SK-N-SH (cell line): Measurements from ENCODE around the gene DDX51. TPM values are rescaled to one million over a fixed set of nuclear protein-coding genes. Genes with fewer than 3 reads are reported as not detected.

Experiments
- CTCF ChIA-PET: fragments of 300-600, 350-600 bp; formaldehyde crosslinking; extraction: SDS; loops from one replicate; lab custom pipeline; 2021; lab: Yijun Ruan, JAX
- POLR2A ChIA-PET: fragments of 350-600 bp; sonication (Branson Sonifier 250); formaldehyde crosslinking; extraction: SDS; loops from one replicate; lab custom pipeline; 2020; ENCODE audit warnings: antibody characterized with exemption, inconsistent platforms; lab: Yijun Ruan, JAX
- DNase-seq: peaks from one replicate; pipeline ENCODE4 v3.0.0; 2012
- H2AFZ ChIP-seq: fragments of 200-600 bp; sonication (generic); 2 replicates; pipeline ENCODE4 v1.8.1; 2016; ENCODE audit warnings: antibody characterized with exemption, mild to moderate bottlenecking, low read depth
- H3F3A ChIP-seq: fragments of 200-600 bp; sonication (generic); replicated peaks from 2 replicates; pipeline ENCODE3; 2016; ENCODE audit warnings: antibody characterized with exemption, mild to moderate bottlenecking; ENCODE audit not compliant: insufficient read depth
- H3K27ac ChIP-seq, 2 experiments: fragments of 200-500 bp in 1 of 2; fragments of 200-600 bp in 1 of 2; sonication (Bioruptor generic) in 1 of 2; sonication (generic), shearing (Covaris generic) in 1 of 2; 2 replicates each; pipeline versions ENCODE4 v1.5.1 to v1.6.1; 2014 to 2016; ENCODE audit warnings: low read depth in 2 of 2, inconsistent platforms in 1 of 2, low read length in 1 of 2, mild to moderate bottlenecking in 1 of 2, mixed read lengths in 1 of 2
- H3K27me3 ChIP-seq: fragments of 200-600 bp; sonication (generic), shearing (Covaris generic); 2 replicates; pipeline ENCODE4 v1.6.1; 2016; ENCODE audit warnings: mixed run types; ENCODE audit not compliant: insufficient read depth
- H3K36me3 ChIP-seq, 2 experiments: fragments of 200-500 bp in 1 of 2; fragments of 200-600 bp in 1 of 2; sonication (Bioruptor generic) in 1 of 2; sonication (generic) in 1 of 2; replicated peaks in 1 of 2; 2 replicates each; pipeline versions ENCODE3 to v1.5.1; 2014 to 2016; ENCODE audit warnings: low read length in 1 of 2, mild to moderate bottlenecking in 1 of 2; ENCODE audit not compliant: insufficient read depth in 2 of 2, control insufficient read depth in 1 of 2
- H3K4me1 ChIP-seq, 2 experiments: fragments of 200-500 bp in 1 of 2; fragments of 200-600 bp in 1 of 2; sonication (Bioruptor generic) in 1 of 2; sonication (generic), shearing (Covaris generic) in 1 of 2; 2 replicates each; pipeline versions ENCODE4 v1.5.1 to v1.6.1; 2014 to 2016; ENCODE audit warnings: low read depth in 1 of 2, low read length in 1 of 2, mixed run types in 1 of 2; ENCODE audit not compliant: insufficient read depth in 2 of 2, control insufficient read depth in 1 of 2
- H3K4me2 ChIP-seq: fragments of 200-600 bp; sonication (generic), shearing (Covaris generic); 2 replicates; pipeline ENCODE4 v1.6.1; 2017; ENCODE audit warnings: mixed run types
- H3K4me3 ChIP-seq, 2 experiments: fragments of 200-500 bp in 1 of 2; fragments of 200-600 bp in 1 of 2; sonication (Bioruptor generic) in 1 of 2; sonication (generic), shearing (Covaris generic) in 1 of 2; 2 replicates each; pipeline versions ENCODE4 v1.5.1 to v1.8.1; 2014 to 2016; ENCODE audit warnings: low read depth in 2 of 2, inconsistent platforms in 1 of 2, low read length in 1 of 2, mild to moderate bottlenecking in 1 of 2, mixed read lengths in 1 of 2, moderate library complexity in 1 of 2
- H3K79me2 ChIP-seq: fragments of 200-600 bp; sonication (generic); 2 replicates; pipeline ENCODE4 v1.8.1; 2017; ENCODE audit warnings: mild to moderate bottlenecking; ENCODE audit not compliant: insufficient read depth
- H3K9ac ChIP-seq: fragments of 200-600 bp; sonication (generic); 2 replicates; pipeline ENCODE4 v1.6.1; 2017; ENCODE audit warnings: mixed run types
- H3K9me2 ChIP-seq: fragments of 200-600 bp; sonication (generic); 2 replicates; pipeline ENCODE4 v1.6.1; 2017; ENCODE audit warnings: mixed run types
- H3K9me3 ChIP-seq: fragments of 200-600 bp; sonication (generic); 2 replicates; pipeline ENCODE4 v1.6.1; 2017; ENCODE audit warnings: mixed run types, mild to moderate bottlenecking, moderate library complexity
- H4K20me1 ChIP-seq: fragments of 200-600 bp; sonication (generic); 2 replicates; pipeline ENCODE4 v1.6.1; 2017; ENCODE audit warnings: mild to moderate bottlenecking, mixed run types; ENCODE audit not compliant: insufficient read depth
- EP300 ChIP-seq, 2 experiments: IDR thresholded peaks; 2 replicates each; pipeline versions ENCODE4 v1.4.0 to v1.6.1; 2012; ENCODE audit warnings: borderline replicate concordance in 1 of 2, low read depth in 1 of 2, low read length in 1 of 2
- EZH2phosphoT487 ChIP-seq: fragments of 200-600 bp; sonication (generic); IDR thresholded peaks from 2 replicates; pipeline ENCODE4 v1.6.1; 2017; ENCODE audit warnings: low read depth, mixed run types, mild to moderate bottlenecking, antibody characterized with exemption, moderate library complexity, borderline replicate concordance
- IRF3 ChIP-seq: fragments of 150-350 bp; IDR thresholded peaks from 2 replicates; pipeline ENCODE4 v1.6.1; 2016; ENCODE audit warnings: mild to moderate bottlenecking, low read depth, low read length
- MXI1 ChIP-seq: IDR thresholded peaks from 2 replicates; pipeline ENCODE4 v1.6.1; 2012; ENCODE audit warnings: mild to moderate bottlenecking, low read depth, low read length, improper control_type of control experiment
- NFIC ChIP-seq: IDR thresholded peaks from 2 replicates; pipeline ENCODE4 v1.4.0; 2012; ENCODE audit warnings: borderline replicate concordance
- PBX3 ChIP-seq: IDR thresholded peaks from 2 replicates; pipeline ENCODE4; 2012
- RAD21 ChIP-seq: IDR thresholded peaks from 2 replicates; pipeline ENCODE4 v1.6.1; 2012; ENCODE audit warnings: mild to moderate bottlenecking, low read length
- SMC3 ChIP-seq: IDR thresholded peaks from 2 replicates; pipeline ENCODE4 v1.6.1; 2012; ENCODE audit warnings: low read depth, low read length, improper control_type of control experiment
- TAF1 ChIP-seq: IDR thresholded peaks from 2 replicates; pipeline ENCODE4 v1.6.1; 2012; ENCODE audit warnings: low read depth, mild to moderate bottlenecking, low read length, moderate library complexity, borderline replicate concordance
- WGBS: methylation state at CpG from one replicate; pipeline ENCODE4 v1.1.6; 2017; ENCODE audit warnings: low lambda C conversion rate; 5-methylcytosine and 5-hydroxymethylcytosine counted together
- polyA plus RNA-seq, 3 experiments: library from polyadenylated mRNA; depleted of rRNA; stranded (reverse); fragments of >200 nt; gene quantifications; 2 replicates each; pipeline ENCODE4 v1.2.3, GENCODE V29; 2012
- TF ChIP-seq, protein P1 (sequence below): IDR thresholded peaks from 2 replicates; pipeline ENCODE4 v1.6.1; 2012; ENCODE audit warnings: mild to moderate bottlenecking, low read depth, low read length, moderate library complexity
- TF ChIP-seq, protein P2 (sequence below): fragments of 150-350 bp; IDR thresholded peaks from 2 replicates; pipeline ENCODE4 v1.6.1; 2017; ENCODE audit warnings: antibody characterized with exemption, low read length, low read depth, borderline replicate concordance
- TF ChIP-seq, protein P3 (sequence below): IDR thresholded peaks from 2 replicates; pipeline ENCODE4 v1.4.0; 2012; ENCODE audit warnings: low read depth, borderline replicate concordance

DDX51 gene
- polyA plus RNA-seq, 1 of the 3 experiments (the other 2 are of a cell fraction), result 17.3 TPM

DNA sequence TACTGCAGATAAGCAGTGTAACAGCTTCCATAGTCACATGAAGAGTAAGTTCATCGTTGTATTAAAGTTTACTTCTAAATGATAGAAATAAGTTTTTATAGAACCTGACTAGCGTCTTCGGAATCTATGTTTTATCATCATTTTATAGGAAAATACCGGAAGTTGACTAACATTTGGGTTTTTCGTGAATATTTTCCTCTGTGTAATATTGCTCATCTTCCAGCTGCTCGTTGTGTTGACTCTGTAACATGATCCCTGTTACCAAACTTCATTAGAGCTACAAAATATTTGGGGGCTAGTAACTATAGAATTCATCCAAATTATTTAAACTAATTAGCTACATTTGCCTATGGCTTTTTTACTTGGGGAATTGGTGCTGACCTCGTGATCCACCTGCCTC lies 37.2 kb downstream of the DDX51 start:
- ChIA-PET CTCF (interaction anchor here (0.7 kb wide), 1 partner anchor 654 kb away, joined by 3 read pairs; no protein-coding TSS in a partner anchor), POLR2A (no interaction called here)
- no peak overlapping the region for H2AFZ ChIP-seq
- TF ChIP-seq TAF1 (no peak), RAD21 (no peak), IRF3 (no peak), PBX3 (no peak), EZH2phosphoT487 (no peak), EP300 (IDR thresholded peaks at IDR 0.05; ENCODE audit: borderline replicate concordance in 1 of 2, low read depth in 1 of 2, low read length in 1 of 2) (no peak)
- H3K79me2 ChIP-seq, result peaks cover 12% of the 10 kb centered on the region; the same call in 1 of the 2 replicates
- H3K9ac ChIP-seq, result no peak overlapping the region
- H3K9me3 ChIP-seq, result no peaks in the 10 kb centered on the region
- H3F3A ChIP-seq, result no peaks in the 10 kb centered on the region
- DNase-seq, result no peak
- H3K4me1 ChIP-seq, result no peaks in the 10 kb centered on the region; a peak in 1 of 4 replicates
- H3K36me3 ChIP-seq, result peaks cover 31 to 40% of the 10 kb centered on the region in 2 experiments
- H3K27me3 ChIP-seq, result no peaks in the 10 kb centered on the region
- H3K4me3 ChIP-seq, result no peak overlapping the region
- H3K9me2 ChIP-seq, result no peaks in the 10 kb centered on the region
- H3K27ac ChIP-seq, result no peak overlapping the region
- 93% methylated on average over 7 of the region's 7 CpGs for WGBS
- no peak overlapping the region for H3K4me2 ChIP-seq
- H4K20me1 ChIP-seq, result 0 out of 2 replicates have a peak, but pooled peaks cover 4% of the 10 kb centered on the region

DNA sequence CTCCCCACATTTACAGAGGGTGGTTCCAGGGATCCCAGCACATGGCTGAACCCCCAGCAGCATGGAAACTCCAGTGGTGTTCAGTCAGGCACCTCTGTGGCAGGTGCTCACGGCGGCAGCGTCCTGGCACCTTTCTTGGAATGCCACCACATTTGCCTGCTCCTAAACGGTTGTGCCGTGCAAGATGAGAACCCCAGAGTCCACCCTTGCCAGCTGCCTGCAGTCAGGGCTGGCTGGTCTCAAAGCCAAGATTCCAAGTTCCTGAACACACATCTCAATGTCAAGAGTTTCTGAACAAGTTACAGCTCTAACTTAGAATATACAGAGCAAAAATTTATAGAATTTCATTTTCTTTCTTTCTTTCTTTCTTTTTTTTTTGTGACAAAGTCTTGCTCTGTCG lies 38.7 kb downstream of the DDX51 start:
- CTCF ChIA-PET, result no interaction called here
- no peaks in the 10 kb centered on the region; a peak in 1 of 4 replicates for H3K4me1 ChIP-seq
- no peak overlapping the region for H3K27ac ChIP-seq
- no peak overlapping the region for H3K9ac ChIP-seq
- H3K4me2 ChIP-seq, result no peak overlapping the region
- peaks cover 26 to 33% of the 10 kb centered on the region in 2 experiments for H3K36me3 ChIP-seq
- no peaks in the 10 kb centered on the region for H3F3A ChIP-seq
- no peak overlapping the region for H2AFZ ChIP-seq
- H3K9me2 ChIP-seq, result no peaks in the 10 kb centered on the region
- DNase-seq, result no peak
- H3K27me3 ChIP-seq, result no peaks in the 10 kb centered on the region
- no peaks in the 10 kb centered on the region for H3K9me3 ChIP-seq
- H3K4me3 ChIP-seq, result no peak overlapping the region
- POLR2A ChIA-PET, result no interaction called here
- over 99% methylated on average over 4 of the region's 6 CpGs for WGBS
- 0 out of 2 replicates have a peak, but pooled peaks cover 4% of the 10 kb centered on the region for H4K20me1 ChIP-seq
- H3K79me2 ChIP-seq, result peaks cover 18% of the 10 kb centered on the region; the same call in 1 of the 2 replicates
- no peak for TF ChIP-seq PBX3
- TF ChIP-seq SMC3, result no peak
- TF ChIP-seq, protein P1, sequence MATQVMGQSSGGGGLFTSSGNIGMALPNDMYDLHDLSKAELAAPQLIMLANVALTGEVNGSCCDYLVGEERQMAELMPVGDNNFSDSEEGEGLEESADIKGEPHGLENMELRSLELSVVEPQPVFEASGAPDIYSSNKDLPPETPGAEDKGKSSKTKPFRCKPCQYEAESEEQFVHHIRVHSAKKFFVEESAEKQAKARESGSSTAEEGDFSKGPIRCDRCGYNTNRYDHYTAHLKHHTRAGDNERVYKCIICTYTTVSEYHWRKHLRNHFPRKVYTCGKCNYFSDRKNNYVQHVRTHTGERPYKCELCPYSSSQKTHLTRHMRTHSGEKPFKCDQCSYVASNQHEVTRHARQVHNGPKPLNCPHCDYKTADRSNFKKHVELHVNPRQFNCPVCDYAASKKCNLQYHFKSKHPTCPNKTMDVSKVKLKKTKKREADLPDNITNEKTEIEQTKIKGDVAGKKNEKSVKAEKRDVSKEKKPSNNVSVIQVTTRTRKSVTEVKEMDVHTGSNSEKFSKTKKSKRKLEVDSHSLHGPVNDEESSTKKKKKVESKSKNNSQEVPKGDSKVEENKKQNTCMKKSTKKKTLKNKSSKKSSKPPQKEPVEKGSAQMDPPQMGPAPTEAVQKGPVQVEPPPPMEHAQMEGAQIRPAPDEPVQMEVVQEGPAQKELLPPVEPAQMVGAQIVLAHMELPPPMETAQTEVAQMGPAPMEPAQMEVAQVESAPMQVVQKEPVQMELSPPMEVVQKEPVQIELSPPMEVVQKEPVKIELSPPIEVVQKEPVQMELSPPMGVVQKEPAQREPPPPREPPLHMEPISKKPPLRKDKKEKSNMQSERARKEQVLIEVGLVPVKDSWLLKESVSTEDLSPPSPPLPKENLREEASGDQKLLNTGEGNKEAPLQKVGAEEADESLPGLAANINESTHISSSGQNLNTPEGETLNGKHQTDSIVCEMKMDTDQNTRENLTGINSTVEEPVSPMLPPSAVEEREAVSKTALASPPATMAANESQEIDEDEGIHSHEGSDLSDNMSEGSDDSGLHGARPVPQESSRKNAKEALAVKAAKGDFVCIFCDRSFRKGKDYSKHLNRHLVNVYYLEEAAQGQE, result no peak
- TF ChIP-seq, protein P2, sequence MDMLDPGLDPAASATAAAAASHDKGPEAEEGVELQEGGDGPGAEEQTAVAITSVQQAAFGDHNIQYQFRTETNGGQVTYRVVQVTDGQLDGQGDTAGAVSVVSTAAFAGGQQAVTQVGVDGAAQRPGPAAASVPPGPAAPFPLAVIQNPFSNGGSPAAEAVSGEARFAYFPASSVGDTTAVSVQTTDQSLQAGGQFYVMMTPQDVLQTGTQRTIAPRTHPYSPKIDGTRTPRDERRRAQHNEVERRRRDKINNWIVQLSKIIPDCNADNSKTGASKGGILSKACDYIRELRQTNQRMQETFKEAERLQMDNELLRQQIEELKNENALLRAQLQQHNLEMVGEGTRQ, result no peak
- no peak for TF ChIP-seq NFIC
- TF ChIP-seq IRF3, result no peak
- TF ChIP-seq, protein P3, sequence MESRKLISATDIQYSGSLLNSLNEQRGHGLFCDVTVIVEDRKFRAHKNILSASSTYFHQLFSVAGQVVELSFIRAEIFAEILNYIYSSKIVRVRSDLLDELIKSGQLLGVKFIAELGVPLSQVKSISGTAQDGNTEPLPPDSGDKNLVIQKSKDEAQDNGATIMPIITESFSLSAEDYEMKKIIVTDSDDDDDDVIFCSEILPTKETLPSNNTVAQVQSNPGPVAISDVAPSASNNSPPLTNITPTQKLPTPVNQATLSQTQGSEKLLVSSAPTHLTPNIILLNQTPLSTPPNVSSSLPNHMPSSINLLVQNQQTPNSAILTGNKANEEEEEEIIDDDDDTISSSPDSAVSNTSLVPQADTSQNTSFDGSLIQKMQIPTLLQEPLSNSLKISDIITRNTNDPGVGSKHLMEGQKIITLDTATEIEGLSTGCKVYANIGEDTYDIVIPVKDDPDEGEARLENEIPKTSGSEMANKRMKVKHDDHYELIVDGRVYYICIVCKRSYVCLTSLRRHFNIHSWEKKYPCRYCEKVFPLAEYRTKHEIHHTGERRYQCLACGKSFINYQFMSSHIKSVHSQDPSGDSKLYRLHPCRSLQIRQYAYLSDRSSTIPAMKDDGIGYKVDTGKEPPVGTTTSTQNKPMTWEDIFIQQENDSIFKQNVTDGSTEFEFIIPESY, result no peak
- no peak for TF ChIP-seq MXI1
